SH-SY5Y (cell line): ENCODE measurements around the gene MXRA7.

ENCODE experiments used
- GATA2 ChIP-seq: IDR thresholded peaks from 2 replicates; pipeline ENCODE4 v1.6.1; 2011; ENCODE audit warnings: mild to moderate bottlenecking, low read depth, low read length
- GATA3 ChIP-seq: IDR thresholded peaks from 2 replicates; pipeline ENCODE4 v1.6.1; 2011; ENCODE audit warnings: low read depth, mild to moderate bottlenecking, low read length, moderate library complexity

GRCh38 chr17:76736349-76737081, 25.8 kb upstream of the MXRA7 start:
- TF ChIP-seq GATA3, result no peak
- peak; percentile 22; the same call in 1 of the 2 replicates for TF ChIP-seq GATA2
